K562 (cell line): ENCODE results near the gene PLXNA2. TPM values are rescaled to one million over a fixed set of nuclear protein-coding genes. Genes with fewer than 3 reads are reported as not detected.
A peak's percentile ranks its signal among the peaks of the same experiment; 100 is the strongest.

Source experiments
- E2F6 ChIP-seq, 2 experiments: IDR thresholded peaks; 2 replicates each; pipeline ENCODE4 v1.6.1; 2011; ENCODE audit warnings: borderline replicate concordance in 1 of 2, control low read depth in 1 of 2, low read depth in 1 of 2, low read length in 1 of 2, mild to moderate bottlenecking in 1 of 2, mixed read lengths in 1 of 2, moderate library complexity in 1 of 2; ENCODE audit not compliant: insufficient read depth in 1 of 2, insufficient read length in 1 of 2, poor library complexity in 1 of 2, severe bottlenecking in 1 of 2; ENCODE audit errors: extremely low read depth in 1 of 2
- PYGO2 ChIP-seq: fragments of 450-650 bp; IDR thresholded peaks from 2 replicates; pipeline ENCODE4 v1.6.1; 2016; ENCODE audit warnings: mild to moderate bottlenecking, missing genetic modification characterization, moderate library complexity, missing compliant biosample characterization
- THRB ChIP-seq: fragments of 450-650 bp; formaldehyde crosslinking; conservative IDR thresholded peaks from 2 replicates; pipeline ENCODE4 v1.4.0; 2022; ENCODE audit warnings: mild to moderate bottlenecking, missing genetic modification characterization
- ZFP30 ChIP-seq: fragments of 250-450 bp; sonication (Bioruptor Pico); IDR thresholded peaks from 2 replicates; pipeline ENCODE4 v1.8.0; 2022; ENCODE audit warnings: moderate library complexity, mild to moderate bottlenecking, inconsistent platforms, borderline replicate concordance
- ZMIZ1 ChIP-seq, 2 experiments: fragments of 150-350 bp in 1 of 2; IDR thresholded peaks; 2 replicates each; pipeline ENCODE4 v1.6.1; 2012 to 2016; ENCODE audit warnings: low read depth in 2 of 2, low read length in 2 of 2, mild to moderate bottlenecking in 1 of 2, moderate library complexity in 1 of 2
- polyA plus RNA-seq, 8 experiments: library from polyadenylated mRNA; depleted of rRNA in 4 of 8; stranded (reverse) in 5 of 8; unstranded in 3 of 8; fragments of >200 nt; fragmentation: Nextera tagmentation in 2 of 8; fragmentation: Illumina TruSeq in 1 of 8; extraction: Ambion mirVana in 2 of 8; extraction: Trizol in 1 of 8; gene quantifications; 2 replicates each; pipeline versions ENCODE4 v1.2.1 to v1.2.3, GENCODE V29; 2011 to 2014; ENCODE audit warnings: inconsistent platforms in 1 of 8, missing spikeins in 1 of 8
- total RNA-seq, 7 experiments: library from RNA; depleted of rRNA in 6 of 7; stranded (reverse); fragments of >200 nt in 6 of 7; fragmentation: Illumina TruSeq in 2 of 7; extraction: Trizol in 2 of 7; gene quantifications; 2 replicates each; pipeline versions ENCODE4 v1.2.1 to v1.2.3, GENCODE V29; 2011 to 2021; ENCODE audit warnings: low replicate concordance in 1 of 7
- TF ChIP-seq, protein P1 (sequence below): fragments of 200-600 bp; sonication (generic); IDR thresholded peaks from one replicate; pipeline ENCODE4 v1.6.1; 2012; ENCODE audit warnings: mild to moderate bottlenecking, low read depth, low read length, inconsistent platforms

PLXNA2 gene
- total and polyA plus RNA-seq, 9 of the 15 experiments (the other 6 are each of a cell fraction or from before 2014, with no cell fraction given), result 0.01 to 1.3 (median 0.32) TPM

- TF ChIP-seq, protein P1, sequence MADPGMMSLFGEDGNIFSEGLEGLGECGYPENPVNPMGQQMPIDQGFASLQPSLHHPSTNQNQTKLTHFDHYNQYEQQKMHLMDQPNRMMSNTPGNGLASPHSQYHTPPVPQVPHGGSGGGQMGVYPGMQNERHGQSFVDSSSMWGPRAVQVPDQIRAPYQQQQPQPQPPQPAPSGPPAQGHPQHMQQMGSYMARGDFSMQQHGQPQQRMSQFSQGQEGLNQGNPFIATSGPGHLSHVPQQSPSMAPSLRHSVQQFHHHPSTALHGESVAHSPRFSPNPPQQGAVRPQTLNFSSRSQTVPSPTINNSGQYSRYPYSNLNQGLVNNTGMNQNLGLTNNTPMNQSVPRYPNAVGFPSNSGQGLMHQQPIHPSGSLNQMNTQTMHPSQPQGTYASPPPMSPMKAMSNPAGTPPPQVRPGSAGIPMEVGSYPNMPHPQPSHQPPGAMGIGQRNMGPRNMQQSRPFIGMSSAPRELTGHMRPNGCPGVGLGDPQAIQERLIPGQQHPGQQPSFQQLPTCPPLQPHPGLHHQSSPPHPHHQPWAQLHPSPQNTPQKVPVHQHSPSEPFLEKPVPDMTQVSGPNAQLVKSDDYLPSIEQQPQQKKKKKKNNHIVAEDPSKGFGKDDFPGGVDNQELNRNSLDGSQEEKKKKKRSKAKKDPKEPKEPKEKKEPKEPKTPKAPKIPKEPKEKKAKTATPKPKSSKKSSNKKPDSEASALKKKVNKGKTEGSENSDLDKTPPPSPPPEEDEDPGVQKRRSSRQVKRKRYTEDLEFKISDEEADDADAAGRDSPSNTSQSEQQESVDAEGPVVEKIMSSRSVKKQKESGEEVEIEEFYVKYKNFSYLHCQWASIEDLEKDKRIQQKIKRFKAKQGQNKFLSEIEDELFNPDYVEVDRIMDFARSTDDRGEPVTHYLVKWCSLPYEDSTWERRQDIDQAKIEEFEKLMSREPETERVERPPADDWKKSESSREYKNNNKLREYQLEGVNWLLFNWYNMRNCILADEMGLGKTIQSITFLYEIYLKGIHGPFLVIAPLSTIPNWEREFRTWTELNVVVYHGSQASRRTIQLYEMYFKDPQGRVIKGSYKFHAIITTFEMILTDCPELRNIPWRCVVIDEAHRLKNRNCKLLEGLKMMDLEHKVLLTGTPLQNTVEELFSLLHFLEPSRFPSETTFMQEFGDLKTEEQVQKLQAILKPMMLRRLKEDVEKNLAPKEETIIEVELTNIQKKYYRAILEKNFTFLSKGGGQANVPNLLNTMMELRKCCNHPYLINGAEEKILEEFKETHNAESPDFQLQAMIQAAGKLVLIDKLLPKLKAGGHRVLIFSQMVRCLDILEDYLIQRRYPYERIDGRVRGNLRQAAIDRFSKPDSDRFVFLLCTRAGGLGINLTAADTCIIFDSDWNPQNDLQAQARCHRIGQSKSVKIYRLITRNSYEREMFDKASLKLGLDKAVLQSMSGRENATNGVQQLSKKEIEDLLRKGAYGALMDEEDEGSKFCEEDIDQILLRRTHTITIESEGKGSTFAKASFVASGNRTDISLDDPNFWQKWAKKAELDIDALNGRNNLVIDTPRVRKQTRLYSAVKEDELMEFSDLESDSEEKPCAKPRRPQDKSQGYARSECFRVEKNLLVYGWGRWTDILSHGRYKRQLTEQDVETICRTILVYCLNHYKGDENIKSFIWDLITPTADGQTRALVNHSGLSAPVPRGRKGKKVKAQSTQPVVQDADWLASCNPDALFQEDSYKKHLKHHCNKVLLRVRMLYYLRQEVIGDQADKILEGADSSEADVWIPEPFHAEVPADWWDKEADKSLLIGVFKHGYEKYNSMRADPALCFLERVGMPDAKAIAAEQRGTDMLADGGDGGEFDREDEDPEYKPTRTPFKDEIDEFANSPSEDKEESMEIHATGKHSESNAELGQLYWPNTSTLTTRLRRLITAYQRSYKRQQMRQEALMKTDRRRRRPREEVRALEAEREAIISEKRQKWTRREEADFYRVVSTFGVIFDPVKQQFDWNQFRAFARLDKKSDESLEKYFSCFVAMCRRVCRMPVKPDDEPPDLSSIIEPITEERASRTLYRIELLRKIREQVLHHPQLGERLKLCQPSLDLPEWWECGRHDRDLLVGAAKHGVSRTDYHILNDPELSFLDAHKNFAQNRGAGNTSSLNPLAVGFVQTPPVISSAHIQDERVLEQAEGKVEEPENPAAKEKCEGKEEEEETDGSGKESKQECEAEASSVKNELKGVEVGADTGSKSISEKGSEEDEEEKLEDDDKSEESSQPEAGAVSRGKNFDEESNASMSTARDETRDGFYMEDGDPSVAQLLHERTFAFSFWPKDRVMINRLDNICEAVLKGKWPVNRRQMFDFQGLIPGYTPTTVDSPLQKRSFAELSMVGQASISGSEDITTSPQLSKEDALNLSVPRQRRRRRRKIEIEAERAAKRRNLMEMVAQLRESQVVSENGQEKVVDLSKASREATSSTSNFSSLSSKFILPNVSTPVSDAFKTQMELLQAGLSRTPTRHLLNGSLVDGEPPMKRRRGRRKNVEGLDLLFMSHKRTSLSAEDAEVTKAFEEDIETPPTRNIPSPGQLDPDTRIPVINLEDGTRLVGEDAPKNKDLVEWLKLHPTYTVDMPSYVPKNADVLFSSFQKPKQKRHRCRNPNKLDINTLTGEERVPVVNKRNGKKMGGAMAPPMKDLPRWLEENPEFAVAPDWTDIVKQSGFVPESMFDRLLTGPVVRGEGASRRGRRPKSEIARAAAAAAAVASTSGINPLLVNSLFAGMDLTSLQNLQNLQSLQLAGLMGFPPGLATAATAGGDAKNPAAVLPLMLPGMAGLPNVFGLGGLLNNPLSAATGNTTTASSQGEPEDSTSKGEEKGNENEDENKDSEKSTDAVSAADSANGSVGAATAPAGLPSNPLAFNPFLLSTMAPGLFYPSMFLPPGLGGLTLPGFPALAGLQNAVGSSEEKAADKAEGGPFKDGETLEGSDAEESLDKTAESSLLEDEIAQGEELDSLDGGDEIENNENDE, result no peak
- TF ChIP-seq THRB (0 out of 2 replicates have a peak, but pooled peaks have one; percentile 51), ZMIZ1 (IDR thresholded peaks at IDR 0.05; ENCODE audit: low read depth in 2 of 2, low read length in 2 of 2) (peak in 1 of 2 experiments; percentile 78; a peak in 2 of 4 replicates), E2F6 (IDR thresholded peaks at IDR 0.05; ENCODE audit: borderline replicate concordance in 1 of 2, extremely low read depth in 1 of 2, insufficient read depth in 1 of 2, insufficient read length in 1 of 2, low read depth in 1 of 2, low read length in 1 of 2, poor library complexity in 1 of 2, severe bottlenecking in 1 of 2) (peak in 1 of 2 experiments; percentile 49), ZFP30 (CRISPR knock-in tag) (no peak), PYGO2 (tag) (no peak)
Measured at GRCh38 chr1:208219659-208220282, 24.4 kb downstream of the PLXNA2 start (continued).
